GM19452 (cell line): ENCODE measurements around the gene OR1L1.

Experiments
- ATAC-seq: cut with Tn5 transposase; IDR thresholded peaks from one replicate; pipeline ENCODE4 v1.9.1; 2021; ENCODE audit not compliant: unreplicated experiment

The OR1L1 gene

GRCh38 chr9:122661416-122661815 lies at the start of gene OR1L1:
Gene OR1L1 (plus strand): TSS chr9:122661716. CDS start chr9:122661716, 0 bp downstream.
- no peak for ATAC-seq

- no peak for ATAC-seq
Observed at GRCh38 chr9:122614362-122614761, 47.2 kb upstream of the OR1L1 start, which contains the start of gene OR1Q1. Gene OR1Q1 (plus strand): TSS chr9:122614738. CDS start chr9:122614738, 0 bp downstream.

- no peak for ATAC-seq
Observed at GRCh38 chr9:122619996-122620395, 41.5 kb upstream of the OR1L1 start.

GRCh38 chr9:122642226-122642625 lies 19.3 kb upstream of the OR1L1 start:
- no peak for ATAC-seq

GRCh38 chr9:122656378-122656777 lies 5.1 kb upstream of the OR1L1 start:
- ATAC-seq = no peak

- ATAC-seq = no peak
Observed at GRCh38 chr9:122657527-122657926, 4.0 kb upstream of the OR1L1 start, which contains the start of gene OR1B1. Gene OR1B1 (minus strand): TSS chr9:122657627.

- ATAC-seq = no peak
Observed at GRCh38 chr9:122672481-122672880, 11.0 kb downstream of the OR1L1 start.

- no peak for ATAC-seq
Observed at GRCh38 chr9:122684851-122685250, 23.3 kb downstream of the OR1L1 start.

- no peak for ATAC-seq
Observed at GRCh38 chr9:122695696-122696095, 34.2 kb downstream of the OR1L1 start.
